ENCODE results near the gene KRTAP10-3. TPM values are rescaled to one million over a fixed set of nuclear protein-coding genes. Genes with fewer than 3 reads are reported as not detected.
"Not testable (repeated sequence)": the region's sequence is repeated elsewhere in the genome, so short reads cannot be mapped to it uniquely, and the experiment has no call there.

The KRTAP10-3 gene, protein sequence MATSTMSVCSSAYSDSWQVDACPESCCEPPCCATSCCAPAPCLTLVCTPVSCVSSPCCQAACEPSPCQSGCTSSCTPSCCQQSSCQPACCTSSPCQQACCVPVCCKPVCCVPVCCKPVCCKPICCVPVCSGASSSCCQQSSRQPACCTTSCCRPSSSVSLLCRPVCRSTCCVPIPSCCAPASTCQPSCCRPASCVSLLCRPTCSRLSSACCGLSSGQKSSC
- not detected for total RNA-seq

DNA sequence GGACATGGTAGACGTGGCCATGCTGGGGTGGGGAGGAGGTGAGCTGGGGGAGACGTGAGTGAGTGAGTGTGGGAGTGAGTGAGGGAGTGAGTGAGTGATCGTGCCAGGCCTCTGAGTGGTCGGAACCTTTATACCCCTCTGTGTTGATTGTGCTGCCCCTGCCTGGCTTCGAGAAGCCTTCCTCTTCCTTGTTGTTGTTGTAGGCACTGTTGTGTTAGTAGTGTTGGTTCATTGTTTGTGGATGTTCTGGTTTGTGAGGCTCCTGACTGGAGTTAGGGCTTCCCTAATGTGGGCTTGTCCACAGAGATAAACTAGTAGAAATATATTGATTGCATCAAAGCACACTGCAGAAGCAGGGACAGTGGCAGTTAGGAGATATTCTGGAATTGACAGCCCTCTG, at the start of gene KRTAP10-3:
TSS of gene KRTAP10-3 (minus strand) at position 101 of the 400 bp plus-strand sequence. CDS start at position 21, 80 bp downstream.
- Mint-ChIP-seq H3K4me1 (ENCODE audit: low read depth) (no peaks in the 10 kb centered on the region), H3K27me3 (ENCODE audit: low read depth) (no peaks in the 10 kb centered on the region), H3K9me3 (peaks cover 38% of the 10 kb centered on the region), H3K36me3 (ENCODE audit: insufficient read depth) (no peaks in the 10 kb centered on the region), H3K4me3 (no peak within 1 kb of the TSS)
- no peak for ATAC-seq
- no peak for DNase-seq

DNA sequence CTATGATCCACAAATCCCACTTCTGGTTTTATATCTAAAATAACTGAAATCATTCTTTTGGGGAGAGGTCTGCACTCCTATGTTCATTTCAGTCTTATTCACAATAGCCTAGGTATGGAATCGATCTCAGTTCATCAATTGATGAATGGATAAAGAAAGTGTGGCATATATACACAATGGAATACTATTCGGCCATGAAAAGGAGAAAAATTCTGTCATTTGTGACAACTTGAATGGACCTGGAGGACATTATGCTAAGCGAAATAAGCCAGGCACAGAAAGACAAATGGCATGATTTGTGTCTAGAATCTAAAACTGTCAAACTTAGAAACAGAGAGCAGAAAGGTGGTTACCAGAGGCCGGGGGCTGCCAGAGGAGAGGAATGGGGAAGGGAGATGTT, 47.9 kb upstream of the KRTAP10-3 start:
- Mint-ChIP-seq H3K9me3 (peaks cover 21% of the 10 kb centered on the region), H3K36me3 (ENCODE audit: insufficient read depth) (peaks cover 7% of the 10 kb centered on the region)
- no peak for ATAC-seq

DNA sequence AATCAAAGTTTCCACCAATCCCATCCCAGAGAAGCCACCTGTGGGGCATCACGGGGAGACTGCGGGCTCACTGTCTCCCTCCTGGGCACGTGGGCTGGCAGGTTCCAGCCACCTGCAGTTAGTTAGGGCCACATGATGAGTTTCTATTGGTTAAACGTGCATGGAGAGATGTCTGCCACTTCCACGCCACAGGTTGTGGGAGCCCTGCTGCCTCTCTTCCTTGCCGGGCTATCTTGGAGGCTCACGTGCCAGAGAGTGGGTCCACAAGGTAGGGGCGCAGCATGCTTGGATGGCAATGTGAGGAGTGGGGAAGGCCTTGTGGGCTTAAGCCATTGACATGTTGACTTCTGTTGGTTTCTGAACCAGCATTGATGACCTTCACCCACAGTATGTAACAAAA, 45.3 kb upstream of the KRTAP10-3 start:
- Mint-ChIP-seq H3K4me3 (no peak overlapping the region), H3K27me3 (ENCODE audit: low read depth) (peaks cover 6% of the 10 kb centered on the region), H3K36me3 (ENCODE audit: insufficient read depth) (no peaks in the 10 kb centered on the region), H3K4me1 (ENCODE audit: low read depth) (no peaks in the 10 kb centered on the region), H3K9me3 (peaks cover 6% of the 10 kb centered on the region)
- DNase-seq (no peak), ATAC-seq (no peak)

More for the DNA sequence above, 47.9 kb upstream of the KRTAP10-3 start:
- Mint-ChIP-seq H3K4me1 (ENCODE audit: low read depth) (no peaks in the 10 kb centered on the region), H3K27me3 (ENCODE audit: low read depth) (peaks cover 6% of the 10 kb centered on the region), H3K4me3 (no peak overlapping the region)
- DNase-seq = no peak

DNA sequence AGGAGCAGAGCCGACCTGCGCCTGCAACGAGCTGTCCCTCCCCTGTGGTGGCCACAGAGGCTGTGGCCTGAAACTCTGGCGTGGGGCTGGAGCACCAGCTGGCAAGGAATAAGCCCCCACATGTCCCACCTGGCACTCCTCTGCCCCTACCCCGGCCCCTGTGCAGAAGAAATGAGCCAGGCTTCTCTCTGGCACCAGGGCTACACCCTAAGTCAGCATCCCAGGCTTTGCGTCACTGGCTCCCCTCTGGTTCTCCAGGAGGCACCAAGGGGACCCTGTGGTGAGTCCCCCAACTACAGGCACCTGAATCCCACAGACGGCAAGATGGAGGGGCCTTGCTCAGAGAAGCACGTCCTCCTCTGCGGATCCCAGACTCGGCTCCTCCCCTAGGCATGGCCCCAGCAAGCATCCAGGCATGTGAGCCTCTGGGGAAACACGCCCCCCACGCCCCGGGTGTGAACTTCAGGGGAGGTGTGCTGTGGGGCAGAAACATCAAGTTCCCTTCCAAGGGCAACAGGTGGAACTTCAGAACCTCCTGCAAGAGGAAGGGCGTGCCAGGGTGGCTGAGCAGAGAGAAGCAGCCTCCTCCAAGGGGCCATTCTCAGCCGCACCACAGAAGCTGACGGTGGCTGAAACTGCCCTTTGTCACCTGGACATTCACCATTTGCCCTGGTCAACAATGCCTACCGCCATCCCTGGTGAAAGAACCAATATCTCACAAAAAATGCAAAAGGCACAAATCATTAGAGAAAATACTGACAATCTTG, 44.7 kb upstream of the KRTAP10-3 start:
- Mint-ChIP-seq H3K36me3 (ENCODE audit: insufficient read depth) (peaks cover 1% of the 10 kb centered on the region), H3K27me3 (ENCODE audit: low read depth) (peaks cover 6% of the 10 kb centered on the region), H3K4me3 (no peak overlapping the region), H3K9me3 (peaks cover 10% of the 10 kb centered on the region), H3K4me1 (ENCODE audit: low read depth) (no peaks in the 10 kb centered on the region)
- DNase-seq (no peak), ATAC-seq (no peak)

DNA sequence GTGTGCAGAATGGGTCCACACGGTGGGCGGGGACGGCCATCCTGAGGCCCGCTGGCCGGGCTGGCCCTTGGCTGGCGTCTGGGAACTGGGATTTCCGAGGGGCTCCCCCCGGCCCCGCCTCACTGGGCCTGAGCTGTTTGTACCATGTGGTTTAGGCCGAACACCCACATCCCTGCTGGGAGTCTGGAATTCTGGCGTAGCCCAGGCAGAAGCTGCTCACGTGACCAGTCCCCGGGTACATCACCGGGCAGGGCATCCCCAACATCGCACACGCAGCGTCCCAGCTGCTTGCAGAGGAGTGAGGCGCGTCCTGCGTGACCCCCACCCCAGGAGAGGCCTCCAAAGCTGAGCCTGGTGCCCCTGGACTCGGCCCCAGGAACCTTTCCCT, 43.9 kb upstream of the KRTAP10-3 start:
- no peak overlapping the region for H3K4me3 Mint-ChIP-seq
- DNase-seq = no peak
- no peak for ATAC-seq
- no peaks in the 10 kb centered on the region for H3K4me1 Mint-ChIP-seq (ENCODE audit: low read depth)
- H3K9me3 Mint-ChIP-seq = peaks cover 10% of the 10 kb centered on the region
- peaks cover 1% of the 10 kb centered on the region for H3K36me3 Mint-ChIP-seq (ENCODE audit: insufficient read depth)
- H3K27me3 Mint-ChIP-seq (ENCODE audit: low read depth) = peaks cover 6% of the 10 kb centered on the region

DNA sequence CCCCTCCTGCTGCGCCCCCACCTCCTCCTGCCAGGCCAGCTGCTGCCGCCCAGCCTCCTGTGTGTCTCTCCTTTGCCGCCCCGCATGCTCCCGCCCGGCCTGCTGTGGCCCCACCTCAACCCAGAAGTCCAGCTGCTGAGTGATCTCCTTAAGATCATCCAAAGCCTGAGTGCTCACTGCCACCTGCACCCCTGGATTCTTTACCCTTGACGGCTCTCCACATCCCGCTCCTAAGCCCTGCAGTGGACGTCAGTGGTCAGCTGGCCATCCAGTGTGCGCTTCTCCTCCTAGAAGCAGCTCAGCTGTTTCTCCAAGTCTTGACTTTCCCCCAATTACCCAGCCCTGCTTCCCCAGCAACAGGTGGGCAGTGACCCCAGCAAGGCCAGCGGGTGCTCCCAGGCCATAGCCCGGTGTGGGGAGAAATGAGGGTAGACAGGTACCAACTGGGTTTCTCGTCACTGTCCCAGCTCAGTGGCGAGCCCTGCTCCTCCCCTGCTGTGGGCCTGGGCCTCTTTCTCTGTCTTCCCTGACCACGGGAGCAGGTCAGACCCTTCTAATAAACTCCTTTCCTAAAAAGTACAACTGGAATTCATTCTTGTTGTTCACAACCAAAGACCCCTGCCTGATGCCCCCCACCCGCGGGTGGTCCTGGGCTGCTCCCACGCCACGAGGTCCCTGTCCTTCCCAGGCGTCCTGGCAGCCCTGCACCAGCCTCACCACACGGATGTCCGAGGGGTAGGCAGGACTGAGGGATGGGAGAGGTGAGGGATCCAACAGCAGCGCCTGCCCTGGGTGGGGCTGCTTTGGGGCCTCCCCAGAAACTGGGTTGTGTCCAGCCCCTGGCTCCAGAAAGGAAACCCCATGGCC, 43.2 kb upstream of the KRTAP10-3 start:
- Mint-ChIP-seq H3K4me3 (no peak overlapping the region), H3K9me3 (peaks cover 10% of the 10 kb centered on the region), H3K27me3 (ENCODE audit: low read depth) (peaks cover 6% of the 10 kb centered on the region), H3K4me1 (ENCODE audit: low read depth) (no peaks in the 10 kb centered on the region), H3K36me3 (ENCODE audit: insufficient read depth) (peaks cover 1% of the 10 kb centered on the region)
- ATAC-seq (no peak), DNase-seq (no peak)

DNA sequence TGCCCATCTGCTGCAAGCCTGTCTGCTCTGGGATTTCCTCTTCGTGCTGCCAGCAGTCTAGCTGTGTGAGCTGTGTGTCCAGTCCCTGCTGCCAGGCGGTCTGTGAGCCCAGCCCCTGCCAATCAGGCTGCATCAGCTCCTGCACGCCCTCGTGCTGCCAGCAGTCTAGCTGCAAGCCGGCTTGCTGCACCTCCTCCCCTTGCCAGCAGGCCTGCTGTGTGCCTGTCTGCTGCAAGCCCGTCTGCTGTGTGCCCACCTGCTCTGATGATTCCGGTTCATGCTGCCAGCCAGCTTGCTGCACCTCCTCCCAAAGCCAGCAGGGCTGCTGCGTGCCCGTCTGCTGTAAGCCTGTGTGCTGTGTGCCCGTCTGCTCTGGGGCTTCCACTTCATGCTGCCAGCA, 42.5 kb upstream of the KRTAP10-3 start:
- not testable (repeated sequence) for H3K36me3 Mint-ChIP-seq (ENCODE audit: insufficient read depth); DNase-seq; H3K27me3 Mint-ChIP-seq (ENCODE audit: low read depth); H3K4me1 Mint-ChIP-seq (ENCODE audit: low read depth); H3K4me3 Mint-ChIP-seq; H3K9me3 Mint-ChIP-seq; ATAC-seq

DNA sequence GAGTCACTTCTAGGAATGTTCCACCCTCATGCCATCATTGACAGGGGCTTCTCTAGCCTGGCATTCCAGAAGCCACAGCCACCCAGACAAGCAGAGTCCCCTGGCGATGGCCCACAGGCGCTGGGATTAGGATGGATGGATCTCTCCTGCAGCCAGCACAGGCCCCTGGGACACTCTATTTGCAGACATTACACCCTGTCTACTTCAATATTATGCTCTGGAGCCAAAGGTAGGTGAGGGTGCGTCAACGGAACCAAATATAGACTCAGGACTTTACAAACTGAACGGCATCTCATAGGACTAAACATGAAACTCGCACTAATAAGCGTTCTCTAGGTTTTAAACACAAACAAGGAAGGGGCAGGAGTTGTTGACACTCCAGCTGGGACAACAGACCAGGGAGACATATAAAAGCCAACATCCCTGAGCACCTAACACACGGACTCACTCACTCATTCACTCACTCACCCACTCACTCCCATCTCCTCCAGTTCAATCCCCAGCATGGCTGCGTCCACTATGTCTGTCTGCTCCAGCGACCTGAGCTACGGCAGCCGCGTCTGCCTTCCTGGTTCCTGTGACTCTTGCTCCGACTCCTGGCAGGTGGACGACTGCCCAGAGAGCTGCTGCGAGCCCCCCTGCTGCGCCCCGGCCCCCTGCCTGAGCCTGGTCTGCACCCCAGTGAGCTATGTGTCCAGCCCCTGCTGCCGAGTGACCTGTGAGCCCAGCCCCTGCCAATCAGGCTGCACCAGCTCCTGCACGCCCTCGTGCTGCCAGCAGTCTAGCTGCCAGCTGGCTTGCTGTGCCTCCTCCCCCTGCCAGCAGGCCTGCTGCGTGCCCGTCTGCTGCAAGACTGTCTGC, 41.8 kb upstream of the KRTAP10-3 start, which contains the start of gene KRTAP10-7:
TSS of gene KRTAP10-7 (plus strand) at position 480 of the 861 bp plus-strand sequence. CDS start at position 505, 25 bp downstream.
- not testable (repeated sequence) for H3K36me3 Mint-ChIP-seq (ENCODE audit: insufficient read depth); H3K4me1 Mint-ChIP-seq (ENCODE audit: low read depth); DNase-seq; H3K4me3 Mint-ChIP-seq; H3K9me3 Mint-ChIP-seq; ATAC-seq; H3K27me3 Mint-ChIP-seq (ENCODE audit: low read depth)

DNA sequence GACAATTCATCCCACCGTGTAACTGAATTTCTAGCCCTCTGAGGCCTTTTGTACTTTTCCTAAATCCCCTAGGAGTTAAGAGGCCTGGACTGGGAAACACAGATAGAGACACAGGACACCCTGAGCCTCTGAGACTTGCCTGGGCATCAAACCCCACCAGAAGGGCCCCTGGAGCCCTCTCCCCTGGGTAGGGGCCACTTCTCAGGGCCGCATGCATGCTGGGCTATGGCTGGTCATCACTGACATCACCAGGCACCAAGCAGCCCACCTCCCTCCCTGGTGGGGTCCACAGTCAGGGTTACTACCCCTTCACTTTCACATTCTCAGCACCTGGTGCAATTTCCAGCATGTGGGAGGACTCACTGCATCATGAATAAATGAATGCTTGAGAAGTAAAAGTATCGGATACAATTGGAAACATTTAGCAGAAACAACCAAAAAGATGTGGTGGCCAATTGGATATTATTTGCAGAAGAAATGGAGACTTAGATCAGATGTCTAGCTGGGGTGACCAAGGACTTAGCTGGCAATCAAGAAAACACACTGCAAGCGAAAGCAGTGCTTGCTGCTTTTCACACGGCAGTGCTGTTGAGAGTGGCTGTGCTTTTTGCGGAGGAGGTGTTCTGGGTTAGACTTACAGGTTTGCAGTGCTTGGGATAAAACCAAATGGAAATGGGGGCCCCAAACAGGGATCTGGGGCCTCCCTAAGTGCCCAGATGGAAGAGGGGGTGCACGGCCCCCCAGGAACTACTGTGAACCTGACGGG, 40.9 kb upstream of the KRTAP10-3 start:
- H3K9me3 Mint-ChIP-seq = peaks cover 6% of the 10 kb centered on the region
- peaks cover 1% of the 10 kb centered on the region for H3K36me3 Mint-ChIP-seq (ENCODE audit: insufficient read depth)
- no peaks in the 10 kb centered on the region for H3K4me1 Mint-ChIP-seq (ENCODE audit: low read depth)
- ATAC-seq (no peak), DNase-seq (no peak)
- H3K4me3 Mint-ChIP-seq = no peak overlapping the region
- peaks cover 6% of the 10 kb centered on the region for H3K27me3 Mint-ChIP-seq (ENCODE audit: low read depth)

DNA sequence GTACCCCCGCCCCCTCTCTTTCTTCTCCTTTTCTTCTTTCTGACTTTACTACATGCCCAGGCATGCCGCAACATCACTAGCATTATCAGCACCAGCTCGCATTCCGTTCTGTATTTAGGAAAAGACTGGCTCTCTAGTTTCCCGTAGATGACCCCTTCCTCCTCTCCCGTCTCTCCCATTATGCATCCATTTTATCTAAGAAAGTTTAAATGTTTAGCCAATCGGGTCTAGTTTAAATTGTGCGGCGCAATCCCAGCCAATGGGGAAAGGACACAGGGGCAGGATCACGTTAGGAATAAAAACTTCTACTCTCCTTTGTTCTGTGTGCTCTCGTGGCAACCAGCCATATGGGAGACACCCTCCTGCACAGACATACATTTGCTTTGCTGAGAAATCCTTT, 39.5 kb upstream of the KRTAP10-3 start:
- no peaks in the 10 kb centered on the region for H3K27me3 Mint-ChIP-seq (ENCODE audit: low read depth)
- H3K4me3 Mint-ChIP-seq = no peak overlapping the region
- DNase-seq (no peak), ATAC-seq (no peak)
- H3K36me3 Mint-ChIP-seq (ENCODE audit: insufficient read depth) = peaks cover 1% of the 10 kb centered on the region
- H3K4me1 Mint-ChIP-seq (ENCODE audit: low read depth) = peaks cover 2% of the 10 kb centered on the region
- peaks cover 6% of the 10 kb centered on the region for H3K9me3 Mint-ChIP-seq

DNA sequence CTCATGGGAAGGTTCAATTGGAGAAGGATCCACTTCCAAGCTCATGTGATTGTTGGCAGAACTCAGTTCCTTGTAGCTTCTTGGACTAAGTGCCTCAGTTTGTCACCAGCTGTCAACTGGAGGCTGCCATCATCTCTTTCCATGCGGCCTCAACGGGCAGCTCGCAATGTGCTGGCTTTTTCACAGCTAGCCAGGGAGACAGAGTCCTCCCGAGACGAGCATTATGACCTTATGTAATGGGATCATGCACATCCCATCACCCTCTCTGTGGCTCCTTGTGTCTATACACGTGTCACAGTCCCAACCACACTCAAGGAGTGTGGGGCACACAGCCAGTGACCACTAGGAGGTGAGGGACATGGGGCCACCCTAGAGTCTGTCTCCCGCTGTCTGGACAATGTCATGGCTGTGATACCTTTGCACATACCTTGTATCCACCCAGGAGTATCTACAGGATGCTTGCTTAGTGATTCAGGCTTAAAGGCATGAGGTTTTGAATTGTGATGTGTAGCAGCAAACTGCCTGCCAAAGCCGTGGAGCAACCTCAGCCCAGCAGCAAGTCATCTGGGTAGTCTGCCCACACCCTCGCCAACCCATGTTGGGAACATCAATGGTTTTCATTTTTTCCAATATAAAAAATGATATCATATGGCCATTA, 37.6 kb upstream of the KRTAP10-3 start:
- H3K9me3 Mint-ChIP-seq = peaks cover 6% of the 10 kb centered on the region
- DNase-seq (no peak), ATAC-seq (no peak)
- H3K27me3 Mint-ChIP-seq (ENCODE audit: low read depth) = peaks cover 3% of the 10 kb centered on the region
- H3K4me1 Mint-ChIP-seq (ENCODE audit: low read depth) = peaks cover 2% of the 10 kb centered on the region
- peaks cover 1% of the 10 kb centered on the region for H3K36me3 Mint-ChIP-seq (ENCODE audit: insufficient read depth)
- no peak overlapping the region for H3K4me3 Mint-ChIP-seq

DNA sequence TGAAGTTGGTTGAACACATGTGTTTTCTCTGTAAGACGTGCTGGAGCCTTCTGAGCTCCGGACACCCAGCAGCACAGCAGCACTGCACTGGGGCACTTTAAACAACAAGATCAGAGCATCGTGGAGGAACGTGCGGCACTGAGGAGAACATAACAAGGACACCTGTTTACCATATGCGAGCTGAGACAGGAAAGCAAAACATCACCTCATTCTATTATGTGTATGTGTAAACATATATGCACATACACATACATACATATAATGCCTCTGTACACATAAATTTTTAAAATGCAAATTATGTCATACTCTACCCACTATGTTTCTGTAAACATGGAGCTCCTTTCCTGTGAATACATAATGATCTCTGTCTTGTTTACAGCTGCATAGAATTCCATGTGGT, 36.9 kb upstream of the KRTAP10-3 start:
- Mint-ChIP-seq H3K27me3 (ENCODE audit: low read depth) (peaks cover 3% of the 10 kb centered on the region), H3K4me1 (ENCODE audit: low read depth) (peaks cover 2% of the 10 kb centered on the region)
- ATAC-seq = no peak

More for the DNA sequence above, 36.9 kb upstream of the KRTAP10-3 start:
- H3K4me3 Mint-ChIP-seq = no peak overlapping the region
- DNase-seq = no peak
- H3K36me3 Mint-ChIP-seq (ENCODE audit: insufficient read depth) = peaks cover 1% of the 10 kb centered on the region
- peaks cover 6% of the 10 kb centered on the region for H3K9me3 Mint-ChIP-seq

All from activated T-cell treated with anti-CD3 and anti-CD28 coated beads, Interleukin-2, amount 50 U/mL, for 4 hours (primary cell).